NCI-H345 (cell line): Measurements from ENCODE around the gene CLDN7.
"Not testable (repeated sequence)": the region's sequence is repeated elsewhere in the genome, so short reads cannot be mapped to it uniquely, and the experiment has no call there.

Experiments
- DNase-seq: peaks from one replicate; lab custom pipeline; 2025; lab: John Stamatoyannopoulos, UW

CLDN7 gene

DNA sequence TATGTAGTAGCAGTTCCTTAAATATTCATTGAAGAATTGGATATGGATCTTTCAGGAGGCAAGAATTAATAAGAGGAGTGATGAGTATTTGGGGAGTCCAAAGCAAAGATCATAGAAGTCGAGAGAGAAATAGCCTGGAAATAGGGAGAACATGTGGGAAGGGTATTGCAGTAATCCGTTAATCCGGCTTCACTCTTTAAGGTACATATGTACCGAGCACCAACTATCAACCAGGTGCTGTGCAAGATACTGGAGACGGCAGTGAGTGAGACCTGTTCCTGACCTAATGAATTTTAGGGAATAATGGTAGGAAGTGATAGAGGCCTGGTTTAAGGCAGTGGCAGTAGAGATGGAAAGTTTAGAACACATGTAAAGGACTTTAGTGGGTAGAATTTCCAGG lies 9.2 kb downstream of the CLDN7 start:
- no peak for DNase-seq

DNA sequence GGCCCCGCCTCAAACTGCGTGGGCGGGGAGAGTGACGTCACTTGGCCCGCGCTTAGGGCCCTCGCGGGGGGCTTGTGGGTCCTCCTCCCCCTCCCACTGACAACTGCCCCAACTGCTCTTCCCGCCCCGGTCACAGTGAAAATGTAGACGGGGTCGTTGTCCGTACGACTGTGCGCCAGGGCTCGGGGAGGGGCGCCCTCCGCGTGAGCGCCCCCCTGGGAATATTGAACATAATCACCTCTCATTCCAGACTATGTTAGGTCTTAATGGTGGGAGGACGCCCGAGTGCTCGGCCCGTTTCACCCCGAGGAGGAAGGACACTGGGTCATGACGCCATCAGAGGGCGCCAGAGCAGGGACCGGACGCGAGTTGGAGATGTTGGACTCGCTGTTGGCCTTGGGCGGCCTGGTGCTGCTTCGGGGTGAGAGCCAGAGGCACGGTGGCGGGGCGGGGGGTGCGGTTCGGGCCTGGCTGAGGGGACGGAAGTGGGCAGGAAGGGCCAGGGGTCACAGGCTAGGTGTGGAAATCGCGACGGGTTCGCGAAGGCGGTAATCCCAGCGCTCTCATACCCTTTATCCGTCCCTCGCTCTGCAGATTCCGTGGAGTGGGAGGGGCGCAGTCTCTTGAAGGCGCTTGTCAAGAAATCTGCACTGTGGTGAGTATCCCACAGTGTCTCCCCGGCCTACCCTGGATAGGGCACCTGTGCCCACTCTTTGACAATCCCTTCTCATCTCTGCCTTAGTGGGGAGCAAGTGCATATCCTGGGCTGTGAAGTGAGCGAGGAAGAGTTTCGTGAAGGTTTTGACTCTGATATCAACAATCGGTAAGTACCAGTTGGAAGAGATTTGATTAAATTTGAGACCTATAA lies 9.9 kb downstream of the CLDN7 start, which contains the start of gene ELP5:
Gene ELP5 (plus strand): TSS at position 40 of the 868 bp plus-strand sequence. CDS start 336 bp downstream, at position 376.
- peak; percentile 73 for DNase-seq

DNA sequence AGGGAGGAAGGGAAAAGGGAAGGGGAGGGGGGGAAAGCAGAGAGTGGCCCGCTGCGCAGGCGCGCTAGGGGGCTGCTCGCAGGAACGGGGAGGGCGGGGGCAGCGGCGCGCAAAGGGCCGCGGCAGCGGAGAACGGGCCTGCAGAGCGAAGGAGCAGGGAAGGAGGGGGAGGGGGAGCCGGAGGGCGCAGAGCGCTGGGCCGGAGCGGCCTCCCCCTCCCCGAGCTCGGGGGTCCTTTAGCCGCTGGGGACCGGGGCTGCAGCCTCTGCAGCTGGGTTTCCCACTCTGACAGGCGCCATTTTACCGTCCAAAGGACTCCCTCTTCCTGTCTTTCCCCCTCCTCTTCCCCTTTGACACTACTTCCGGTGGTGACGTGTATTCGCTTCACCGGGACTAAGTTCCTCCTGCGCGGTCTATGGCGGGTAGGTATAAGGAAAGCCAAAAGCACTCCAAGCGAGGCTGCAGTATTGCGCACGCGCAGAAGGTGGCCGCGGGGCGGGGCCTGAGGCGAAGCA lies 10.6 kb downstream of the CLDN7 start, which contains the start of gene CTDNEP1:
Gene CTDNEP1 (minus strand): TSS at position 74 of the 515 bp plus-strand sequence. CDS start 438 bp downstream, outside the sequence.
- peak; percentile 96 for DNase-seq

DNA sequence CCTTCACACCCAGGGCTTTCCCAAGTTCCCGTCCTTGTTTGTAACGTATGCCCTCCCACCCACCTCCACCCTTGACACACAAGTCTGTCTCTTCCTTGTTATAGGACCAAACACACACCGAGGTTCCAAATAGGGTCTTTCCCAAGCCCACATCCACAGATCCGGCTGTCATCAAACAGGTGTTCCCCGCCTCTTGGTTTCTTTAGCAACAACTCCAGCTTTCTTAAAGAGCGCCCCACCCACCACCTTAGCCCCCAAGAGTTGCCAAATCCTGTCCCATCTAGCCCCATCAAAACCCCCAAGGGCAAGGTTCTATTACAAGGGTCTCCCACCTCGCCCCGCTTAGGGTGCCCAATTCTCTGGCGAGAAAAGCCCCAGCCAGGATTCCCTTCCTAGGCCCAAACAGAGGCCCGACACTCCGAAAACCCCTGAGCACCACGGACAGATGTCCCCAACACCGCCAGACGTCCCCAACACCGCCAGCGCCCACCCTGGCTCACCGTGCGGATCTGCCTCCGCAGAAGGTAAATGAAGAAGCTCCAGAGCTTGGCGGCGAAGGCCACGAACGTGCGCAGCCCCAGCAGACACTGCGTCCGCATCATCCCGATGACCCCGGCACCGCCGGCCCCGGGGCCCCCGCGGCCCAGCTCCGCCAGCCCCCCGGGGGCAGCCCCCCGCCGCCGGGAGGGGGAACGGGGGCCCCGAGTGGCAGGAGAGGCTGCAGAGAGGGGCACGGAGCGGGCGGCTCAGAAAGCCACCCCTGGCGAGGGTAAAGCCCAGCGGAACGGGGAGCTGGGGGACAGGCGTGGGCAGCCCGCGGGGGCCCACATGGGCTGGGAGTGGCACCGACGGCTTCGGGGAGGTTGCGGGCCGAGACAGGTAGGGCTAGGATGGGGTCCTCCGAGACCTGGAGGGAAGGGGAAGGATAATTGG lies 11.3 kb downstream of the CLDN7 start:
- DNase-seq, result no peak

DNA sequence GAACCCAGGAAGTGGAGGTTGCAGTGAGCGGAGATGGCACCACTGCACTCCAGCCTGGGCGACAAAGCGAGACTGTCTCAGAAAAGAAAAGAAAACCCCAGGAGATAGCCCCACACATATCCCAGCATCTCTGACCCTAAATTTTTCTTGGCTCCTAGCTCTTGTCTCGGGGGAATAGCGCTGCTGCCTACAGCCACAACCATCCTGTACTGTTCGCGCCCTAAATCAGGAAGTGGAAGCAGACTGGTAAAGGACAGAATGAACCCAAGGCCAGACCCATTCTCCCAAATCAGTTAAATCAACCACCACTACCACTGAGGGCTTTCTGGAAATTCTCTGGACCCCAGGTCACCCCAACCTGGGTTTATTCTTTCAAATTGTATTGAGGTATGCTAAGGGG lies 12.4 kb downstream of the CLDN7 start:
- no peak for DNase-seq

DNA sequence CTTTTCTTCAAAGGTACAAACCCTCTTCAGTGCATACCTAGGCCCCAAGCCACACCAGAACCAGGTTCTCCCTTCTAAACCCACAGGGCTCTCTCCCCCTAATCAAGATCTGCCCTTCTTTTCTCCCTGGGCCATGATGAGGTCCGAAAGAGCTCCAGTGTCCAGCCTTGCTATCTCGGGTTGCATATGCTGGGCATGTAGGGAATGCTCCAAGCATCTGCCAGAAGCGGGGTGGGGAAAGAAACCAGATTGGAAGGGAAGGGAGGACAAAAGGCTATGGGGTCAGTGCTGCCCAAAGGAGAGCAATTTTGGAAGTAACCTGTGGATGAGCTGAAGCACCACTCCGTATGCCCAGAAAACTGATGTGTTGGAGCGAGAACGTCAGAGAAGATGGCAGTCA lies 13.1 kb downstream of the CLDN7 start:
- no peak for DNase-seq

DNA sequence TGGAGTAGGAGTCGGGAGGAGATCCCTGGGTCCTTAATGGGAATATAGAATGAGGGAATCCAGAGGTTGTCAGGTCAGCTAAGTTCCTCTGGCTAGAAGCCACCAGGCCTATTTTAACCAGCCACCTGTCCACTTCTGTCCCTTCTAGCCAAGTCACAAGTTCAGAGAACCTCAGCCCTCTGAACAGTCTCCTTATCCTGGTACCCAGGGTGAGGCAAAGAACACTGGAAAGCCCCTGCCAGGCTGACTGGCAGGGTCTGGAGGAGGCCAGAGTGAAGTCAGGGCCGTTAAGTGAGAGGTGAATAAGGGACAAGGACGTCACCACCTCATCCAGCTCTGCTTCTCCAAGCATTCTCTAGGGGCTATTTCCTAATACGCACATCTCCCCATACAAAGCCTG lies 13.5 kb downstream of the CLDN7 start:
- DNase-seq, result no peak

DNA sequence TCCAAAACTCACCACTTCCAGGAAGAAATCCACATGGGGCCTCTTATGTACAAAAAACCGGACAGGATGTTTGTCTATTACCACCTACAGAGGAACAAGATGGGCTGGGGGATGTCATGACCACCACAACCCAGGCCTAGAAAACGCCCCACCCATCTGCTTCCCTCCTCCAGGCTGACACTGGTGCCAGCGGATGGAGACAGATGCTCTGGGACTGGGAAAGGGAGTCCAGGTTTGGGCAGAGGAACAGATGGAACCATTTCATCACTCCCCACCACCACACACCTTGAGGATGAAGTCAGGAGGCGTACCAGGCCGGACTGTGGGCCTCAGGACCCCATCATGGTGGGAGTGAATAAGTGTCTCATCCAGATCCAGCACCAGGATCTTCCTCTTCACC lies 15.5 kb downstream of the CLDN7 start:
- no peak for DNase-seq

DNA sequence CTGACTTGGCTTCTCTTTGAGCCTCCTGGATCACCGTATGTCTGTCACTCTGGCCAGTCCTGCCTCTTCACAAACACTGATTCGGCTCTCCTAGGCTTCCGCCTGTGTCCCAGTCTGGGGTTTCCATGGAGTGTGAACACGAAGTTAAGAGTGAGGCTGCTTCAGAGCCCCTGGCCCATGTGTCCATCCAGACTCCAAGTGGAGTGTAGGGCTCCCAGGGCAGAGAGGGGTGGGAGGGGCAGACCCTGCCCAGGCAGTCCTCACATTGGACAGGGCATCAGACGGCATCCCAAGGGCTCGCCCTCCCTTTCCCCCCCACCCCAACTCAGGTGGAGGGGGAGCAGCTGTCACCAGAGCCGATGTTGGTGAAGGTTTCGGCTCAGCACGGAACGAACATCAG lies 18.4 kb downstream of the CLDN7 start:
- DNase-seq, result not testable (repeated sequence)

DNA sequence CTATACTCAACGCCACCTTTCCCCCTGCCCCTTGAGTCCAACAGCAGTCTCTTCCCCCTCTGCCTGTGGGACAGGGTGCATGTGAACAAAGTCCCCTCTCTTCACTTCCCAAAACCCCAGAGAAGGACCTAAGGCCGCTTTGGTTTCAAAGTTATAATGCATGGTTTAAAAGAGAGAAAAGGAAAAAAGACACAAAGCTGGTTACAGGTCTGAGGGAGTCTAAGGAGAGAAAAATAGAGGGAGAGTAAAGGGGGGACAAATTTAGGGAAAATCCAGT lies 18.9 kb downstream of the CLDN7 start:
- no peak for DNase-seq

DNA sequence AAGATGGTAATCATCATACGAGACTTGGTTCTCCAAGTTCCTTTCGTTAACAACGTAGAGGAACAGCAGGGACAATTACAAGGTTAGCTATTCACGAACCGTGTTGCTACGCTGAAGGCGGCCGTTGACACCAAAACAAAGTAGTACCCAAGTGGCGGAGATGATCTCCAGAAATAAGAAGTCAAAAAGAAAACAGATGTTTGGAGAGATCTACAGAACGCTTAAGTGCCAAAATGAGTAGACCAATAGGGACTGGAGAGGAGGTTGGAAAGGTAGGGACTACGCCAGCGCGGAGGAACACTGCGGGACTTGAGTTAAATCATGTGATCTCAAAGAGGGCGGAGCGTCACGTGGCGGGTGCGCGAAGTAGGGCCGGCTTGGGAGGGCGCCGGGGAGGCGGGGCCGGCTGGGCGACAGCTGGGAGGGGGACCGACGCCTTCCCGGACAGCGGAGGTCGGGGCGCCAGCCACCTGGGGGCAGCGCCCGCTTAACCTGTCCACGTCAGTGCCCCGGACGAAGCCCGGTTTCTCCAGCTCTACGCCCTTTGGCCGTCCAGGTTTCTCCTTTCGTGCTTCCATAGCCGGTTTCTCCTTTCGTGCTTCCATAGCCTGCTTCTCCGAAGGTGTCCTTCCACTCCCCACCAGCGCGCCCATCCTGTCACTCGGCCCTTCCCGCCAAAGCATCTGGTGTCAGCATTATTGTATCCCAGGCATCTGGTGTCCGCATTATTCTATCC lies 19.4 kb downstream of the CLDN7 start:
- peak; percentile 93 for DNase-seq

DNA sequence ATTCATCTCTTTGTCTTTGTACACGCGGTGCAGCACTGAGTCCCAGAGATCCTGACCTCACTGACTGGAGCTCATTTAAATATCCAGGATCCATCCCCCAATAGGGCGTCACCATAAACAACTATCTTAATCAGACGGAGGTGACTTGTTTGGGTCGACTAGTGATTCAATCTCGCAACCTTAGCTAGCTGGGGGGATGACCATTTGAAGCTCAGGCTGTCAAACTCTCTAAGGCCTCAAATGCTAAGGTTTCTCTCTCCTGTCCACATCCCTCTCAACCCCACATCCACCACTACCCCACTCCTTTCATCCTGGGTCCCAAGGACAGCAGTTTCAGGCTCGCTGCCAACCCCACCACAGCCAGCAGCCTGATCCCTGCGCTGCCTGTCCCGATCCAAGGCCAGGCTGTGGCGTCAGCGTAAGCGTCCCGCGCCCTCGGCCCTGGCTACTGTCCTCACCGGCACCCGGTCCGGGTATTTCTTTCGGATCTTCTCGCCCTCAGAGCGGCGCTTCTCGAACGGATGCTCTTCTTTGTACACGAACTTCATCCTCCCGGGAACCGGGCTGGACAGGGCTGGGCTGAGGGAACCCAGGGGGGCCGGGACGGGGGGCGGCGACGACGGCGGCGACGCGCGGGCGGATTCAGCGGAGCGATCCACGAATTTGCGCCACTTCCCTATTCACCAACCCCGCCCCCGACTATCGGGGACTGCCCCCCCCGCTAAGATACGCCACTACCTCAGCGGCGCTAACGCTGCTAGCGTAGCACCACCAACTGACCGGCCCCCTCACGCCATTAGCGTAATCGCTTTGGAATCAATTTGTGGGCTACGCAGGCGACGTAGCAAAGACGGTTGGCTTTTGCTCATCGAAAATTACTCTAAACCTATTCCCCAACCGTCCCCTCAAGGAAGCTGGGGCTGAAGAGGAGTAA lies 20.2 kb downstream of the CLDN7 start, which contains the start of gene GABARAP:
Gene GABARAP (minus strand): TSS at position 667 of the 934 bp plus-strand sequence. CDS start 119 bp downstream, at position 548.
- DNase-seq, result peak; percentile 87

DNA sequence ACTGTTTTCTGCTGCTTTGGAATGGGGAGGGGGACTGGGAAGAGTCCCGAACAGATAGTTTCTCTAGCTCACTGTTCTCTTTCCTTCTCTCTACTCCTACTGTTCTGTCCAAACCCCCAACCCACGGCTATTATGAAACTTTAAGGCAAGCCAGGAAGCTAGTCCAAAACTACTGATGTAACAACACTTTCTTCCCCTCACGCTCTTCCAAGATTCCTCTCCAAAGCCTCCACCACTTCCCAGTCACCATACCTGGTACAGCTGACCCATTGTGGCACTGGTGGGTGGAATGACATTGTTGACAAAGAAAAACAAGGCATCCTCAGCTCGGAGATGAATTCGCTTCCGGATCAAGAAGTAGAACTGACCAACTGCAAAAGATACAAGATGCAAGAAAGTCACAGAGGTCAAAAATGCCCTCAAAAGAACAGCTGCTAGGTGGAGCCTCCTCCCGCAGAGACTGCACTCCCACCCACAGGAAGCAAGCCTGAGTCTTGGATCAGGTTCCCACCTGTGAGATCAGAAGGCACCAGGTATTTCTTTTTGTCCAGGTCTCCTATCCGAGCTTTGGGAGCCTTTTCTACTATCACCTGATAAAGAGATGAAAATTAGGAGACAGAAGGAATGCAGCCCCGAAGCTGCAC lies 21.1 kb downstream of the CLDN7 start:
- DNase-seq, result no peak

DNA sequence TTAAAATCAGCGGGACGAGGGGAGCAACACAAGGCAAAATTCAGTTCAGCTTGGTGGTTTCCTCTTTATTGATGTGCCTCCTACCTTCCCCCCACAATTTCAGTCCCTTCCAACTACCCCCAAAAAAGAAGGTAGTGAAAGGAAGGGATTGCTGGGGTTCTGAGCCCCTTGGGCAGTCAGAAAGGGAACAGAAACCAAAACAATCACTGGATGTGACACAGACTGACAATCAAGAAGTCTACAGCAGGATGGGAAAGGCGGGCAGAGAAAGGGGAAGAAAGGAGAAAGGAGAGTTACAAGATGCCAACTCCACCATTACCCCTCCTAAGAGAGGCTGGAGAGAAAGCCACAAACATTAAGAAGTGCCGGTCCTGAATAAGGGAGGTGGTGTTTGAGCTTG lies 21.9 kb downstream of the CLDN7 start:
- DNase-seq, result no peak

DNA sequence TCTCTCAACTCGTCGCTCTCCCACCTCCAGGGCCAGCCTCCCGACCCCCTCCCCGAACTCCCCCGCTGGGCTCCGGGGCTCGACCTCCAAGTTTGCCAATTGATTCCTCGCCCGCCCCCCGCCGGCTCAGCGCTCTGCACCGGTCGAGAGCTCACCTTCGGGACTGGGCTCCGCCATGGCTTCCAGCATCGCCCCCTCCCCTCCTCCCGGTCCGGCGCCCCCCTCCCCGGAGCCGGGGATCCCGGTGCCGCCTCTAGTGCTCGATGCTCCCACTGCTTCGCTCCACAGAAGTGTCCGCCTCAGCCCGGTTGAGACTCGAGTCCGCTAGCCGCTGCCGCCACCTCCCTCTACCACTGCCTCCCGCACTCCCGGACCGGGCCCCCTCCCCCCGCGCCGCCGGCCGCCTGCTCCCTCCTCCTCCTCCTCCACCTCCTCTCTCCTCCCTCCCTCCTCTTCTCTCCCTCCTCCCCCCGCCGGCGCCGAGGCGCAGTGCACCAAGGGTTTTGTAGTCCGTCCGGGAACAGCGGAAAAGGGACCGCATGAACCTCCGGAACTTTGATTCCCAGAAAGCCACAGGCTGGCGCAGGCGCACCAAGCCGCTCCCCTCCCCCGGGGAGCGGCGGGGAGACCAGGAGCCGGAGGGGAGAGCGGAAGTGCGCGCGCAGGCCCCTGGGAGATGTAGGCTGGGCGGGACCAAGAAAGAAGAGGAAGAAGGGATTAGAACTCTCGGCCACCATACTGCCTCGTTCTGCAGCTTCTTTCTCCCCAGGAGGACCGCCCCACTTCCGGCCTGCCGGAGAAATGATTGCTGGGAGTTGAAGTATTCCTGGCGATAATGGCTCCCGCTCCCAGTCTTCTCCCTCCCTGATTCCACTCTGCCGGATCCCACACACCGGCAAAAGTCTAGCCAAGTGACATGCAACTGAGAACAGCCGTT lies 22.9 kb downstream of the CLDN7 start, which contains the start of gene PHF23:
Gene PHF23 (minus strand): TSS at position 367 of the 937 bp plus-strand sequence. CDS start 178 bp downstream, at position 189.
- peak; percentile 99 for DNase-seq

DNA sequence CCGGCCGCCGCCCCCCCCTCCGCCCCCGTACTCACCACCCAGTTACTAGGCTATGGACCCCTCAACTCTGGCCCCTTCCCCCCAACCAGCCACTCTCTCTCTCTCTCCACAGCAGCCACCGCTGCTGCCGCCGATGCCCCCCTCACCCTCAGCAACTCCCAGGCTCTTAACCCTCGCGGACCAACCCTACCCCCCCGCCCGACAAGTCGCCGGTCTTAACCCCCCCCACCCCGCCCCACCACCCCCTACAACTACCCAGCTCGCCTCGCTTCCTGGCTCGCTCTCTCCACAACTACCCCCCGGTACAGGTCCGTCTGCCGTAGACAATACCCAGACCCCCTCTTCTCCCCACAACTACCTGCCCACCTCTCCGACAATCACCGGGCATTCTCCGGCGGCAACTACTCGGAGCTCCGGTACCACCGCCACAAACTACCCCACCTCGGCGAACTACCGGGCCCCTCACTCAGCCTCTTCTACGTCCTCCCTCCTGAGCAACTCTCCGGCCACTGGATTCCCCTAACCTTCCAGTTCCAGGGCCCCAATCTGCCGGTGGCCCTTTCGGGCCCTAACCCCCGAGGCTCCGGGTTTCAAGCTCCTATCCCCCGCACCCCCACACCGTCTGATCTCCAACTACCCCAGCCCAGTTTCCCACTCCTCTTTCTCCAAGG lies 23.7 kb downstream of the CLDN7 start:
- DNase-seq, result no peak

DNA sequence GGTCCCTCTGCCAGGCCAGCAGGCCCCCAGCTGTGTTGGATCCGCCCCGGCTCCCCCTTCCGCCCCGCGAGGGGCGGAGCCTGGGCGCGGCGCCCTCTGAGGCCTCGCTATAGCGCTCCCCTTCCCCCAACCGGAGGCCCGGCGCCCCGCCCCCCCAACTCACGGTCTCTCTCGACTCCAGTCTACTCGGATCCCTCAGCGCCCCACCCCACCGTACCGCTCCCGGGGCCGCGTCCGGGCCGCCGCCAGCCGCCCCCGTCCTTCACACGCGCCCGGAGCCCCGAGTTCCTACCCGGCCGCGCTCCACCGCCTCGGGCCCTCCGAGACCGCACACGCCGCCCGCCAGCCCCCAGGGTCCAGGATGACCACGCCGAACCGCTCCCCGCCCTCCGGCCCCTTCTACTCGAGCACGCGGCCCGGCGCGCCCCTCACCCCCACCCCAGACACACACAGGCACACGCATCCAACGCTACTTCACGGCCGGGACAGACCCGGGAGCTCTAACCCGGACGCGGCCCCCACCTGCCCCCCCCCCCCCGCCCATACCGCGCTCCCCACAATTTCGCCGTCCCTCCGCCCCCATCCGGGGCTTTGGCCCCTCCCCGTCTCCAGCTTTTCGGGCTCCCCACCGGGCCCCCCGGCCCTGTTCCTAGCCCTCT lies 24.4 kb downstream of the CLDN7 start:
- peak; percentile 57 for DNase-seq

DNA sequence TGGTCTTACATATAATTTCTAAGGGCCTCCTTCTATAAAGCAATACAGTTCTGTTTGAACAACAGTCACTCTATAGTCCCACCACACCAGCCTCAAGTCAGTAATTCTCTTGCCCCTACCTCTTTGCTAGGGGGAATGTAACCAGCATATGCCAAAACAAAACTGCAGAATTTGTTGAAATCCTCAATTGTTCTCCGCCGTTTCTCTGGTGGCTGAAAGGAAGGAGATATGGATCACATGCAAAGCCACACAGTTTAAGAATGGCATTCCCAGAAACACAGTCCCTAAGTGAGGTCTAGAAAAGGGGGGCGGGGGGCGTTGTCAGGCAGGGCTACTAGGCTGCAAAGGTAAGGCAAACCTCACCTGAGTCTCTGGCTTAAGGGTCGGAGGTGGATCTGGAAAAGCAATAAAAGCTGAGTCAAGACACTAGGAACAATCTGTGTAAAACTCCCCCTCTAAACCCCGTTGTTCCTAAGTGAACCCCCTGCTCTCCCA lies 25.0 kb downstream of the CLDN7 start:
- no peak for DNase-seq
